HCT116 (cell line): ENCODE measurements around the gene NAA11. TPM values are rescaled to one million over a fixed set of nuclear protein-coding genes. Genes with fewer than 3 reads are reported as not detected.

ENCODE experiments used
- ATAC-seq: fragments of 200-7000 bp; cut with Tn5 transposase; 2 replicates; pipeline ENCODE4 v1.9.1; 2020; ENCODE audit warnings: mild to moderate bottlenecking, moderate library complexity
- BruUV-seq: library from RNA; stranded (reverse); fragments of 400-500 nt; replicated peaks from 2 replicates; lab custom pipeline; 2021; lab: Mats Ljungman, UMichigan
- CTCF ChIA-PET: fragments of 300-600 bp; sonication (Branson Sonifier 250); formaldehyde crosslinking; loops from one replicate; lab custom pipeline; 2021; ENCODE audit warnings: antibody characterized with exemption; lab: Charles Lee
- POLR2A ChIA-PET: fragments of 300-600, 350-600 bp; sonication (Branson Sonifier 250); formaldehyde crosslinking; loops from one replicate; lab custom pipeline; 2021; ENCODE audit warnings: antibody characterized with exemption; lab: Charles Lee
- RAD21 ChIA-PET, 2 experiments: fragments of 300-600 bp; sonication (Branson Sonifier 250); formaldehyde crosslinking; loops; one replicate each; lab custom pipeline; 2023; ENCODE audit warnings: low total read pairs in 2 of 2; ENCODE audit not compliant: uncharacterized antibody in 2 of 2, unreplicated experiment in 2 of 2, low non-redundant PET in 1 of 2; lab: Charles Lee
- DNase-seq: peaks from one replicate; pipeline ENCODE4 v3.0.0-alpha.2; 2010; ENCODE audit warnings: low read depth, low spot score
- H2AFZ ChIP-seq: fragments of 200-600 bp; shearing (Covaris generic), sonication (generic); 2 replicates; pipeline ENCODE4 v1.6.1; 2017; ENCODE audit warnings: low read depth, mixed run types, mixed read lengths, antibody characterized with exemption, low read length; ENCODE audit not compliant: poor library complexity, severe bottlenecking
- H3K27ac ChIP-seq: 2 replicates; pipeline ENCODE4 v1.5.1; 2012; ENCODE audit warnings: low read depth, low read length
- H3K27me3 ChIP-seq: fragments of 200-600 bp; sonication (generic); 2 replicates; pipeline ENCODE4 v1.6.1; 2016; ENCODE audit warnings: mixed run types, low read length, mixed read lengths; ENCODE audit not compliant: insufficient read depth
- H3K36me3 ChIP-seq, 2 experiments: fragments of 200-500 bp in 1 of 2; fragments of 200-600 bp in 1 of 2; sonication (Bioruptor generic) in 1 of 2; sonication (generic) in 1 of 2; 2 replicates each; pipeline versions ENCODE4 v1.5.1 to v1.6.1; 2014 to 2016; ENCODE audit warnings: low read length in 2 of 2, inconsistent platforms in 1 of 2, mixed read lengths in 1 of 2, mixed run types in 1 of 2; ENCODE audit not compliant: insufficient read depth in 2 of 2, control insufficient read depth in 1 of 2
- H3K4me1 ChIP-seq, 2 experiments: fragments of 200-600 bp in 1 of 2; sonication (generic) in 1 of 2; 2 replicates each; pipeline versions ENCODE4 v1.5.1 to v1.6.1; 2012 to 2017; ENCODE audit warnings: low read length in 2 of 2, inconsistent platforms in 1 of 2, mild to moderate bottlenecking in 1 of 2, mixed read lengths in 1 of 2, mixed run types in 1 of 2, moderate library complexity in 1 of 2; ENCODE audit not compliant: insufficient read depth in 2 of 2, control insufficient read depth in 1 of 2
- H3K4me2 ChIP-seq: fragments of 200-600 bp; sonication (generic); 2 replicates; pipeline ENCODE4 v1.6.1; 2017; ENCODE audit warnings: mixed run types, low read length, mixed read lengths
- H3K4me3 ChIP-seq, 2 experiments: fragments of 200-600 bp in 1 of 2; sonication (generic) in 1 of 2; replicated peaks in 1 of 2; 2 replicates each; pipeline ENCODE4 v1.5.1; 2011 to 2016; ENCODE audit warnings: low read length in 2 of 2, control low read depth in 1 of 2, low read depth in 1 of 2, mild to moderate bottlenecking in 1 of 2, mixed read lengths in 1 of 2, mixed run types in 1 of 2
- H3K79me2 ChIP-seq: fragments of 200-600 bp; sonication (generic); 2 replicates; pipeline ENCODE4 v1.6.1; 2017; ENCODE audit warnings: mild to moderate bottlenecking, mixed run types, low read length, moderate library complexity, mixed read lengths; ENCODE audit not compliant: insufficient read depth
- H3K9ac ChIP-seq: fragments of 200-600 bp; sonication (generic); 2 replicates; pipeline ENCODE4 v1.6.1; 2016; ENCODE audit warnings: low read length, mixed read lengths
- H3K9me2 ChIP-seq: fragments of 200-600 bp; sonication (generic), shearing (Covaris generic); 2 replicates; pipeline ENCODE4 v1.6.1; 2017; ENCODE audit warnings: mixed run types, mild to moderate bottlenecking, moderate library complexity; ENCODE audit not compliant: insufficient read depth
- H3K9me3 ChIP-seq, 2 experiments: fragments of 200-500 bp in 1 of 2; fragments of 200-600 bp in 1 of 2; sonication (Bioruptor generic) in 1 of 2; sonication (generic) in 1 of 2; 2 replicates each; pipeline ENCODE4 v1.6.1; 2014 to 2017; ENCODE audit warnings: low read length in 2 of 2, mixed read lengths in 2 of 2, inconsistent platforms in 1 of 2, low read depth in 1 of 2, mild to moderate bottlenecking in 1 of 2, mixed run types in 1 of 2, moderate library complexity in 1 of 2; ENCODE audit not compliant: control insufficient read depth in 1 of 2, insufficient read depth in 1 of 2
- H4K20me1 ChIP-seq: fragments of 200-600 bp; sonication (generic), shearing (Covaris generic); 2 replicates; pipeline ENCODE4 v1.6.1; 2017; ENCODE audit warnings: mixed run types, mild to moderate bottlenecking, moderate library complexity; ENCODE audit not compliant: insufficient read depth
- CBX3 ChIP-seq: IDR thresholded peaks from 2 replicates; pipeline ENCODE4 v1.6.1; 2012; ENCODE audit warnings: low read depth
- EGR1 ChIP-seq: IDR thresholded peaks from 2 replicates; pipeline ENCODE4 v1.6.1; 2012; ENCODE audit warnings: low read depth
- ELF1 ChIP-seq: IDR thresholded peaks from 2 replicates; pipeline ENCODE4 v1.6.1; 2012; ENCODE audit warnings: low read depth, borderline replicate concordance
- EZH2phosphoT487 ChIP-seq: fragments of 200-600 bp; IDR thresholded peaks from 2 replicates; pipeline ENCODE4 v1.6.1; 2018; ENCODE audit warnings: antibody characterized with exemption, borderline replicate concordance
- FOSL1 ChIP-seq: IDR thresholded peaks from 2 replicates; pipeline ENCODE4 v1.6.1; 2012; ENCODE audit warnings: low read depth
- JUND ChIP-seq: IDR thresholded peaks from 2 replicates; pipeline ENCODE4 v1.6.1; 2012
- POLR2A ChIP-seq: IDR thresholded peaks from 2 replicates; pipeline ENCODE4 v1.7.0; 2011; ENCODE audit warnings: borderline replicate concordance; ENCODE audit not compliant: insufficient read depth, insufficient read length; ENCODE audit errors: extremely low read depth
- POLR2AphosphoS5 ChIP-seq: IDR thresholded peaks from 2 replicates; pipeline ENCODE4 v1.6.1; 2011; ENCODE audit warnings: mild to moderate bottlenecking, low read depth, low read length, moderate library complexity
- RAD21 ChIP-seq: IDR thresholded peaks from 2 replicates; pipeline ENCODE4 v1.6.1; 2012; ENCODE audit warnings: low read depth, mild to moderate bottlenecking
- SRF ChIP-seq: IDR thresholded peaks from 2 replicates; pipeline ENCODE4 v1.6.1; 2012; ENCODE audit warnings: low read depth
- TCF7L2 ChIP-seq: IDR thresholded peaks from 2 replicates; pipeline ENCODE4 v1.7.0; 2011; ENCODE audit warnings: borderline replicate concordance, inconsistent platforms; ENCODE audit not compliant: insufficient read depth, insufficient read length; ENCODE audit errors: extremely low read depth
- YY1 ChIP-seq: IDR thresholded peaks from 2 replicates; pipeline ENCODE4 v1.6.1; 2011; ENCODE audit warnings: low read length, low read depth, moderate library complexity, mild to moderate bottlenecking; ENCODE audit not compliant: insufficient replicate concordance; ENCODE audit errors: extremely low read depth
- ZNF274 ChIP-seq: fragments of 200-500 bp; sonication (Bioruptor generic); IDR thresholded peaks from 2 replicates; pipeline ENCODE4 v1.6.1; 2014; ENCODE audit warnings: mild to moderate bottlenecking, low read depth, low read length, inconsistent platforms
- intact Hi-C: fragments of 100-400 bp; cut with micrococcal nuclease; formaldehyde crosslinking; loops from 2 replicates; pipeline ENCODE4 v1.10.0; 2022
- total RNA-seq: library from RNA; stranded (reverse); gene quantifications from one replicate; pipeline ENCODE4 v1.2.1, GENCODE V29; 2021; ENCODE audit not compliant: unreplicated experiment
- TF ChIP-seq, protein P1 (sequence below): IDR thresholded peaks from 2 replicates; pipeline ENCODE4 v1.6.1; 2012
- TF ChIP-seq, protein P2 (sequence below): IDR thresholded peaks from 2 replicates; pipeline ENCODE4 v1.6.1; 2012
- TF ChIP-seq, protein P3 (sequence below), 3 experiments: fragments of 200-600 bp in 1 of 3; sonication (generic) in 1 of 3; IDR thresholded peaks in 2 of 3; conservative IDR thresholded peaks in 1 of 3; 2 replicates each; pipeline ENCODE4 v1.5.1; 2012 to 2017; ENCODE audit warnings: low read depth in 2 of 3, low read length in 2 of 3, antibody characterized with exemption in 1 of 3, borderline replicate concordance in 1 of 3, control low read depth in 1 of 3, mild to moderate bottlenecking in 1 of 3, mixed read lengths in 1 of 3, mixed run types in 1 of 3, moderate library complexity in 1 of 3; ENCODE audit not compliant: insufficient read depth in 1 of 3
- TF ChIP-seq, protein P4 (sequence below): IDR thresholded peaks from 2 replicates; pipeline ENCODE4 v1.6.1; 2012; ENCODE audit warnings: low read depth
- TF ChIP-seq, protein P5 (sequence below): IDR thresholded peaks from 2 replicates; pipeline ENCODE4 v1.6.1; 2011; ENCODE audit warnings: mild to moderate bottlenecking, low read length, moderate library complexity; ENCODE audit not compliant: insufficient replicate concordance; ENCODE audit errors: extremely low read depth

The NAA11 gene
- total RNA-seq, 1 experiment from 2014 or later = not detected

- ChIA-PET CTCF (no interaction called here), POLR2A (no interaction called here), RAD21 (no interaction called here)
- H3K36me3 ChIP-seq = no peaks in the 10 kb centered on the region
- DNase-seq = no peak
- no peaks in the 10 kb centered on the region for H3K9me3 ChIP-seq
- no peaks in the 10 kb centered on the region for H3K4me1 ChIP-seq
- H3K27me3 ChIP-seq = 0 out of 2 replicates have a peak, but pooled peaks cover 4% of the 10 kb centered on the region
- H3K79me2 ChIP-seq = no peaks in the 10 kb centered on the region
- BruUV-seq = no TSS peak
- H3K27ac ChIP-seq = no peak overlapping the region
- intact Hi-C loops = no loop called here
- H4K20me1 ChIP-seq = no peaks in the 10 kb centered on the region; the same call in 1 of the 2 replicates
- no peak overlapping the region for H3K4me2 ChIP-seq
- no peak for ATAC-seq
- no peaks in the 10 kb centered on the region for H3K9me2 ChIP-seq
- H3K9ac ChIP-seq = no peak overlapping the region
- H2AFZ ChIP-seq = no peak overlapping the region
- H3K4me3 ChIP-seq = no peak overlapping the region
- TF ChIP-seq EGR1 = no peak
- TF ChIP-seq, protein P1, sequence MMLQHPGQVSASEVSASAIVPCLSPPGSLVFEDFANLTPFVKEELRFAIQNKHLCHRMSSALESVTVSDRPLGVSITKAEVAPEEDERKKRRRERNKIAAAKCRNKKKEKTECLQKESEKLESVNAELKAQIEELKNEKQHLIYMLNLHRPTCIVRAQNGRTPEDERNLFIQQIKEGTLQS = no peak
- no peak for TF ChIP-seq TCF7L2
- no peak for TF ChIP-seq JUND
- no peak for TF ChIP-seq POLR2AphosphoS5
- TF ChIP-seq EZH2phosphoT487 = no peak
- no peak for TF ChIP-seq CBX3
- no peak for TF ChIP-seq POLR2A
- TF ChIP-seq, protein P2, sequence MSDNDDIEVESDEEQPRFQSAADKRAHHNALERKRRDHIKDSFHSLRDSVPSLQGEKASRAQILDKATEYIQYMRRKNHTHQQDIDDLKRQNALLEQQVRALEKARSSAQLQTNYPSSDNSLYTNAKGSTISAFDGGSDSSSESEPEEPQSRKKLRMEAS = no peak
- no peak for TF ChIP-seq FOSL1
- TF ChIP-seq, protein P3, sequence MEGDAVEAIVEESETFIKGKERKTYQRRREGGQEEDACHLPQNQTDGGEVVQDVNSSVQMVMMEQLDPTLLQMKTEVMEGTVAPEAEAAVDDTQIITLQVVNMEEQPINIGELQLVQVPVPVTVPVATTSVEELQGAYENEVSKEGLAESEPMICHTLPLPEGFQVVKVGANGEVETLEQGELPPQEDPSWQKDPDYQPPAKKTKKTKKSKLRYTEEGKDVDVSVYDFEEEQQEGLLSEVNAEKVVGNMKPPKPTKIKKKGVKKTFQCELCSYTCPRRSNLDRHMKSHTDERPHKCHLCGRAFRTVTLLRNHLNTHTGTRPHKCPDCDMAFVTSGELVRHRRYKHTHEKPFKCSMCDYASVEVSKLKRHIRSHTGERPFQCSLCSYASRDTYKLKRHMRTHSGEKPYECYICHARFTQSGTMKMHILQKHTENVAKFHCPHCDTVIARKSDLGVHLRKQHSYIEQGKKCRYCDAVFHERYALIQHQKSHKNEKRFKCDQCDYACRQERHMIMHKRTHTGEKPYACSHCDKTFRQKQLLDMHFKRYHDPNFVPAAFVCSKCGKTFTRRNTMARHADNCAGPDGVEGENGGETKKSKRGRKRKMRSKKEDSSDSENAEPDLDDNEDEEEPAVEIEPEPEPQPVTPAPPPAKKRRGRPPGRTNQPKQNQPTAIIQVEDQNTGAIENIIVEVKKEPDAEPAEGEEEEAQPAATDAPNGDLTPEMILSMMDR (IDR thresholded peaks at IDR 0.05 in 2 of 3, conservative IDR thresholded peaks at IDR 0.05 in 1 of 3; ENCODE audit: borderline replicate concordance in 1 of 3, insufficient read depth in 1 of 3, low read depth in 2 of 3, low read length in 2 of 3) = no peak
- no peak for TF ChIP-seq RAD21
- TF ChIP-seq, protein P4, sequence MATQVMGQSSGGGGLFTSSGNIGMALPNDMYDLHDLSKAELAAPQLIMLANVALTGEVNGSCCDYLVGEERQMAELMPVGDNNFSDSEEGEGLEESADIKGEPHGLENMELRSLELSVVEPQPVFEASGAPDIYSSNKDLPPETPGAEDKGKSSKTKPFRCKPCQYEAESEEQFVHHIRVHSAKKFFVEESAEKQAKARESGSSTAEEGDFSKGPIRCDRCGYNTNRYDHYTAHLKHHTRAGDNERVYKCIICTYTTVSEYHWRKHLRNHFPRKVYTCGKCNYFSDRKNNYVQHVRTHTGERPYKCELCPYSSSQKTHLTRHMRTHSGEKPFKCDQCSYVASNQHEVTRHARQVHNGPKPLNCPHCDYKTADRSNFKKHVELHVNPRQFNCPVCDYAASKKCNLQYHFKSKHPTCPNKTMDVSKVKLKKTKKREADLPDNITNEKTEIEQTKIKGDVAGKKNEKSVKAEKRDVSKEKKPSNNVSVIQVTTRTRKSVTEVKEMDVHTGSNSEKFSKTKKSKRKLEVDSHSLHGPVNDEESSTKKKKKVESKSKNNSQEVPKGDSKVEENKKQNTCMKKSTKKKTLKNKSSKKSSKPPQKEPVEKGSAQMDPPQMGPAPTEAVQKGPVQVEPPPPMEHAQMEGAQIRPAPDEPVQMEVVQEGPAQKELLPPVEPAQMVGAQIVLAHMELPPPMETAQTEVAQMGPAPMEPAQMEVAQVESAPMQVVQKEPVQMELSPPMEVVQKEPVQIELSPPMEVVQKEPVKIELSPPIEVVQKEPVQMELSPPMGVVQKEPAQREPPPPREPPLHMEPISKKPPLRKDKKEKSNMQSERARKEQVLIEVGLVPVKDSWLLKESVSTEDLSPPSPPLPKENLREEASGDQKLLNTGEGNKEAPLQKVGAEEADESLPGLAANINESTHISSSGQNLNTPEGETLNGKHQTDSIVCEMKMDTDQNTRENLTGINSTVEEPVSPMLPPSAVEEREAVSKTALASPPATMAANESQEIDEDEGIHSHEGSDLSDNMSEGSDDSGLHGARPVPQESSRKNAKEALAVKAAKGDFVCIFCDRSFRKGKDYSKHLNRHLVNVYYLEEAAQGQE = no peak
- no peak for TF ChIP-seq YY1
- TF ChIP-seq ELF1 = no peak
- TF ChIP-seq, protein P5, sequence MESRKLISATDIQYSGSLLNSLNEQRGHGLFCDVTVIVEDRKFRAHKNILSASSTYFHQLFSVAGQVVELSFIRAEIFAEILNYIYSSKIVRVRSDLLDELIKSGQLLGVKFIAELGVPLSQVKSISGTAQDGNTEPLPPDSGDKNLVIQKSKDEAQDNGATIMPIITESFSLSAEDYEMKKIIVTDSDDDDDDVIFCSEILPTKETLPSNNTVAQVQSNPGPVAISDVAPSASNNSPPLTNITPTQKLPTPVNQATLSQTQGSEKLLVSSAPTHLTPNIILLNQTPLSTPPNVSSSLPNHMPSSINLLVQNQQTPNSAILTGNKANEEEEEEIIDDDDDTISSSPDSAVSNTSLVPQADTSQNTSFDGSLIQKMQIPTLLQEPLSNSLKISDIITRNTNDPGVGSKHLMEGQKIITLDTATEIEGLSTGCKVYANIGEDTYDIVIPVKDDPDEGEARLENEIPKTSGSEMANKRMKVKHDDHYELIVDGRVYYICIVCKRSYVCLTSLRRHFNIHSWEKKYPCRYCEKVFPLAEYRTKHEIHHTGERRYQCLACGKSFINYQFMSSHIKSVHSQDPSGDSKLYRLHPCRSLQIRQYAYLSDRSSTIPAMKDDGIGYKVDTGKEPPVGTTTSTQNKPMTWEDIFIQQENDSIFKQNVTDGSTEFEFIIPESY = no peak
- TF ChIP-seq SRF = no peak
- TF ChIP-seq ZNF274 = no peak
These were observed 8.9 kb upstream of the NAA11 start for GRCh38 chr4:79334783-79335182.
